ENCODE results near the gene ARIH2. TPM values are rescaled to one million over a fixed set of nuclear protein-coding genes. Genes with fewer than 3 reads are reported as not detected.

The ARIH2 gene
- total RNA-seq, 3 donors from 2014 or later: 70.7 to 111 (median 100.0) TPM

- no peaks in the 10 kb centered on the region for H3K27me3 ChIP-seq
- intact Hi-C loops (cut with DNase I; ENCODE audit: low total_unique reads): no loop called here
- peaks cover 5 to 7% of the 10 kb centered on the region in 2 donors for H3K4me1 ChIP-seq
- no peaks in the 10 kb centered on the region for H3K9me3 ChIP-seq
- peak within 1 kb of the TSS; percentile 90 to 95 for H3K27ac ChIP-seq
- DNase-seq (ENCODE audit: low spot score in 2 of 2): peak; percentile 76 to 78
- TF ChIP-seq POLR2AphosphoS5 (IDR thresholded peaks at IDR 0.05): peak; percentile 86 to 91 (median 86)
- TF ChIP-seq POLR2A (IDR thresholded peaks at IDR 0.05): peak; percentile 33
- TF ChIP-seq CTCF (IDR thresholded peaks at IDR 0.05): peak in 1 of 3 donors; percentile 23
- peak within 1 kb of the TSS; percentile 91 to 96 (median 92) for H3K4me3 ChIP-seq
- H3K36me3 ChIP-seq: no peaks in the 10 kb centered on the region
These were observed 71.4 kb downstream of the ARIH2 start, which contains the start of gene P4HTM for GRCh38 chr3:48989796-48990635. Gene P4HTM, plus strand, starts transcription at chr3:48990241. Its CDS starts 16 bp downstream, at chr3:48990257.

DNA sequence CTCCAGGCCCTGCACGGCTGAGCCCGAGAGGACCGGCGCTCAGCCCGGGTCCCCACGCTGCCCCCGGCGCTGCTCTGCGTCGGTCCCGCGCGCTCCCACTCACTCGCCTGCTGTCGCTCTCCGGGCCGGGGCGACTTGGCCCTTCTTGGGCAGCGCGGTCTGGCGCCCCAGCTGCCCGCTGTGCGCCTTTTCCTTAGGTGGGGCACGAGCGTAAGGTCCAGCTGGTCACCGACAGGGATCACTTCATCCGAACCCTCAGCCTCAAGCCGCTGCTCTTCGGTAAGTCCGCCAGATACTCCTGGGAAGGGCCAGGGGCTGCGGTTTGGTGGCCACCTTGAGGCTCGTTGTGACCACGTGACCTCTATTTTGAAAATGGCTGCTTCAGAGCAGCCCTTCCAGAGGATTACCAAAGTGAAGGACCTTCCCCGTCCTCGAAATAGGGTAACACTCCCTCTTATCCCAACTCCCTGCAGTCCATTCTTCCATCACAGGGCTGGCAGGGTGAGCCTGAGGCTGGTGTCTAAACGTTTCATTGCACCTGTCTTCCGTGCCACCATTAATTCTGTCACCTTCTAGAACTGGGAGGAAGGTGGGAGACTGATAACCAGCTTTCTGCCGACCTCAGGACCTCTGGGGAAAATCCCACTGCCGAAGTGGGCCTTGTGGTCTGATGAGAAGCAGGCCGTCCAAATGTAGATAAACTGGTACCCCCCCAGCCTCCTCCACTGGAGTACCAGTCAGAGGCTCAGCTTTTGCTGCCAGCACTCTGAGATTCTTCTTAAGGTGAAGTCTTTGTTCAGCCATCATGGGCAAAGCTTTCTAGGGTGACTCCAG, 72.2 kb downstream of the ARIH2 start:
- peak overlapping the region; percentile 91 to 96 (median 92) for H3K4me3 ChIP-seq
- H3K36me3 ChIP-seq: no peaks in the 10 kb centered on the region
- intact Hi-C loops (cut with DNase I; ENCODE audit: low total_unique reads): no loop called here
- TF ChIP-seq POLR2A (IDR thresholded peaks at IDR 0.05): no peak
- no peak for TF ChIP-seq CTCF (IDR thresholded peaks at IDR 0.05)
- TF ChIP-seq POLR2AphosphoS5 (IDR thresholded peaks at IDR 0.05): no peak
- DNase-seq (ENCODE audit: low spot score in 2 of 2): no peak
- H3K4me1 ChIP-seq: peaks cover 5 to 7% of the 10 kb centered on the region in 2 donors
- no peaks in the 10 kb centered on the region for H3K9me3 ChIP-seq
- peak overlapping the region; percentile 90 to 95 for H3K27ac ChIP-seq
- no peaks in the 10 kb centered on the region for H3K27me3 ChIP-seq

- Histone ChIP-seq H3K36me3 (no peaks in the 10 kb centered on the region), H3K27me3 (no peaks in the 10 kb centered on the region), H3K27ac (peak overlapping the region; percentile 29 to 54), H3K4me1 (peaks cover 5 to 7% of the 10 kb centered on the region in 2 donors), H3K4me3 (peak overlapping the region in 2 of 3 donors; percentile 91 to 96), H3K9me3 (no peaks in the 10 kb centered on the region)
- TF ChIP-seq CTCF (IDR thresholded peaks at IDR 0.05) (no peak), POLR2A (IDR thresholded peaks at IDR 0.05) (no peak), POLR2AphosphoS5 (IDR thresholded peaks at IDR 0.05) (no peak)
- no peak for DNase-seq (ENCODE audit: low spot score in 2 of 2)
- intact Hi-C loops (cut with DNase I; ENCODE audit: low total_unique reads): no loop called here
These were observed 73.4 kb downstream of the ARIH2 start for GRCh38 chr3:48991851-48992545.

DNA sequence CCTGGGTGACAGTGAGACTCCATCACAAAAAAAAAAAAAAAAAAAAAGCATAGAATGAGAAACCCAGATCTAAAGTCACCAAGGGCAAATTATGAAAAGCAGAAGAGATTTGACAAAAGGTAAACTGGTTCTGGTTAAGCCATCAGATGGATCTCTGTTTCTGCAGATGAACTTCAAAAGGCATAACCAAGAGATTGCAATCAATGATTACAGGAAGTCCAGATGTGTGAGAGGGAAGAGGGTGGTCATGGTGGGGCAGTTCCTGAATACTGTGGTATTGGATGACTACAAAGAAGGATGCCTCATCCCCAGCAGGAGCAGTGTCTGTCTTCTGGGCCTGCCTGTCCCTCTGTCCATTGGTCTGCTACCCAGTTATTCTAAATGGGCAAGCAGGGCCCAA, 75.2 kb downstream of the ARIH2 start:
- no peak for TF ChIP-seq CTCF (IDR thresholded peaks at IDR 0.05)
- TF ChIP-seq POLR2A (IDR thresholded peaks at IDR 0.05): no peak
- TF ChIP-seq POLR2AphosphoS5 (IDR thresholded peaks at IDR 0.05): no peak
- no peaks in the 10 kb centered on the region for H3K36me3 ChIP-seq
- no peaks in the 10 kb centered on the region for H3K9me3 ChIP-seq
- no peak overlapping the region for H3K4me3 ChIP-seq
- DNase-seq (ENCODE audit: low spot score in 2 of 2): no peak
- intact Hi-C loops (cut with DNase I; ENCODE audit: low total_unique reads): no loop called here
- H3K27ac ChIP-seq: no peak overlapping the region
- H3K27me3 ChIP-seq: no peaks in the 10 kb centered on the region
- H3K4me1 ChIP-seq: peaks cover 4 to 6% of the 10 kb centered on the region in 2 donors

Measured in breast epithelium (tissue), 4 donors.